NCI-H1417 treated with DMSO at 0.1 percent for 48 hours (cell line): ENCODE results near the gene UPK3A.

Experiments used
- DNase-seq: peaks from one replicate; lab custom pipeline; 2025; lab: John Stamatoyannopoulos, UW

Gene UPK3A

DNA sequence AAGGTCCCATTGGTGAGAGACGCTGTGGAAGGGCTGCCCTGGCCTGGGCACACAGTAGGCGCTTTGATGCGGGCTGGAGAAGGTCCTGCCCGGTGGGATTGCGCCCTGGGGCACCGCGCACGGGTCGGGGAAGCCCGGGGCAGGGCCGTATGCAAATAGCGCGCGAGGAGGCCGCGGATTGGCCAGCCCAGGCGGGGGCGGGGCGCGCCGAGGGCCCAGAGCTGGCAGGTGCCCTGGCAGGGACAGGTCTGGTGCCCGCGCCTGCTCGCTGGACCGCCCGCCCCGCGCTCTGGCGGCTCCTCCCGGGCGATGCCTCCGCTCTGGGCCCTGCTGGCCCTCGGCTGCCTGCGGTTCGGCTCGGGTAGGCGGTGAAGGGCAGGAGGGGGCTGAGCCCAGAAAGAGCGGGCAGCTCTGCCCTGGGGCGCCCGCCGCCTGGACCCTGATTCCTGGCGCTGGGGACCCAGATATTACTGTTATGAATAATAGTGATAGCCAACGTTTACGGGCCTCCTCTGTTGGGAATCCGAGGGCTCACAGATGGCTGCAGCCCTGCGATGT is at the start of gene UPK3A:
TSS of gene UPK3A (plus strand) at position 245 of the 558 bp plus-strand sequence. CDS start at position 310, 65 bp downstream.
- DNase-seq, result no peak

DNA sequence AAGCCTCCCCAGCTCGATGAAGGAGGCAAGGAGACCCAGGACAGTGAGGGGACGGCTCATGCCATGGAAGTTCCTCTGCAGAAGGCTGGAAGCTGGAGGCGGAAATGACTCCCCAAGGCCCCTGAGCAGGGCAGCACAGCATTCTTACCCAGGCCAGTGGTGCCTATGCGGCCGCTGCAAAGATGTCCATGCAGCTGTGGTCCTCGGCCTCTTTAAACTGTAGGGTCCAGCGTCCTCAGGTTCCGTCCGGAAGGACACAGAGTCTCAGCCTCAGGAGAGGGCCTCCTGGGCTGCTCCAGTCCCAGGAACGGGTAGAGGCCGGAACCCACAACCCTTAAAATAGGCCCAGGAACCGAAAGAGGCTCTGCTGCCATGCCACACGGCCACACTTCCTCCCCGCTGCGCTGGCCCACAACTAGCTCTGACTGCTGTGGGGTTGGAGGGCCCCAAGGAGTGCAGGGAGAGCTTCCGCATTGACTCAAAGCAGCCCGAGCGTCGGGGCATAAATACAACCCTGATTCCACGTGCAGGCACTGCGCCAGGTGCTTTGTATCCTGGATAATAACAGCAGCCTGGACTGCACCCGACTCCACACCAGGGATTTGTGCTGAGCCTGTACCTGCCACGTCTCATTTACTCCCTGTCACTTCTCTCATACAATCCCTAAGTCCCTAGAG is 49.5 kb upstream of the UPK3A start:
- no peak for DNase-seq

DNA sequence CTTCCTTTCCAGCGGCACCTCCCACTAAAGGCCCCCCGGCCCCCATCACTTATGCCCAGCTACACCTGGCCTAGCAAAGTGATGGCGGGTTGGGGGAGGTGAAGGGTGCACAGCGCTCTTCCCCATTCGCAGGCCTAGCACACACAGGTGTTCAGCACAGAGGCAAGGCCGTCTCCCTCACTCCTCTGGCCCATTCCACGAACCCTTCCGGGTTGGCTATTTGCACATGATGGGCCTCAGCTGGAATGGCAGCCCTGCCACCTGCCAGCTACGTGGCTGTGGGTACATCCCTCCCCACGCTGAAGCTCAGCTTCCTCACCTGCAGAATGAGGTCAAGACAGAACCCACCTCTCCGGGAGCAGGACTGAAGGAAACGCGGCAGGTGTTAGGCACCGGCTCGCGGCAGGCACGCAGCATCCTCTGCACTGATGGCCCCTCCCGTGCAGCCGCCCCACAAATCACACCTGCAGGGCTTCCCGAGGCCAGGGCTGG is 48.9 kb upstream of the UPK3A start:
- DNase-seq, result no peak

DNA sequence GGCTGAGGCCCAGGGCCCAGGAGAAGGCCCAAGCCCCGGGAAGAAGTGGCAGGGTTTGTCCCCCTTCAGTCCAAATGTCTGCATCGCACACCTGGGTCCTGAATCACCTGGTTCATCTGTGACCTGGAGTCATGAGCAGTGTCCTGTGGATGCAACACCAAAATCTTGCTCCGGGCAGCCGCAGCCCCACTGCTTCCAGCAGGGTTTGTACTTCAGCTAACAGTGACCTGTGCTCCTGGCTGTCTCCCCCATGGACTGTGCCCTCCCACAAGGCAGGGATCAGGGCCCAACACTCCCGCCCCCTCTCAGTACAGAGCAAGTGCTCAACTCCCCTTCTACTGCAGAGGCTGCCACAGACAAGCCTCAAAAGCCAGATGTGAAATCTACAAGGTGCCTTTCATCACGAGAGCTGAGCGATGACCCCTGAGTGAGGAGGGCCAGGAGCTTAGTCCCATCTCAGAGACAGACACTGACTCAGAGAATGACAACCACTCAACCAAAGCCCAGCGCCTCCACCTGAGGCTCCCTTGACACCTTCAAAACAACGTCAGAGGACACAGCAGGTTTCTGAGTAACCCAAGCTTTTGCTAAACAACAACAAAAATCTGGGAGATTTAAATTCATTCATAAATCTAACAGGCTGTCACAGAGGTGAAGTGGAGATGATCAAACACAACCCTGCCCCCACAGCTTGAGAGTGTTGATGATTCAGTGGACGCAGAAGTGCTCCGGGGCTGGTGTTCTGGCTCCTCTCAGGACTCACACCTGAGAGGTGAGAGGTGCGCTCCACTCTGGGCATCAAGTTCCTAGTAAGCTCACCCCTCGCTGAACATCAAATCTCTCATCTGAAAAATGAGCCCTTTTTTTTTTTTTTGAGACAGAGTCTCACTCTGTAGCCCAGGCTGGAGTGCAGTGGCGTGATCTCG is 47.4 kb upstream of the UPK3A start:
- no peak for DNase-seq

DNA sequence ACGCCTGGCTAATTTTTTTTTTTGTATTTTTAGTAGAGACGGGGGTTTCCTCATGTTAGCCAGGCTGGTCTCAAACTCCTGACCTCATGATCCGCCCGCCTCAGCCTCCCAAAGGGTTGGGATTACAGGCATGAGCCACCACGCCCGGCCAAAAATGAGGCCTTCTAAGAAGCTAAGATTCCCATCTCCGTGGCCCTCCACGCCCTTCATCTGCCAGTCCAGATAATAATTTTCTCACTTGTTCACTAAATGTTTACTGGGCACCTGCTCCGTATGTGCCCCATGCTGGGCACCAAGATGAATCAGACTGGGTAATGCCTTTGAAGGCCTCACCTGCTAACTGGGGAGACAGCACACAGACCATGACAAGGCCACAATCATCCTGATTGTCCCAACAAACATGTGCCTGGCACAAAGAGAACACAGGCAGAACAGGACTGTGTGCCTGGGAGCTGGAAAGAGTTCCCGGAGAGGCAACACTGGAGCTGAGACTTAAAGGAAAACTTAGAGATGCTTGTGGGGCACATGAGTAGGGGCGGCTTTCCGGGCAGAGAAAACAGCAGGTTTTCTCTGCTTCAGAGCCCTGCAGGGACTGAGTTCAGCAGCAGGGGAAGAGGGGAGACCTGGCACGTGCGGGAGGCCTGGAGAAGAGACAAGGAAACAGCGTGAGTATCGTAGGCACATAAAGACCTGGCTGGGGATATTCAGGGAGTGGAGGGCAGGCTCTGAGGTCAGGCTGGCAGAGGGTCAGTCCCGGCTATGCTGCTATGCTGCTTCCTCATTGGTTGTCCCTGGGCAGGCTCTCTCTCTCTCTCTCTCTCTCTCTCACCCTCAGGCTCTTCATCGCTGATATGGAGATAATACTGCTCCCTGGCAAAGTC is 46.4 kb upstream of the UPK3A start:
- no peak for DNase-seq

DNA sequence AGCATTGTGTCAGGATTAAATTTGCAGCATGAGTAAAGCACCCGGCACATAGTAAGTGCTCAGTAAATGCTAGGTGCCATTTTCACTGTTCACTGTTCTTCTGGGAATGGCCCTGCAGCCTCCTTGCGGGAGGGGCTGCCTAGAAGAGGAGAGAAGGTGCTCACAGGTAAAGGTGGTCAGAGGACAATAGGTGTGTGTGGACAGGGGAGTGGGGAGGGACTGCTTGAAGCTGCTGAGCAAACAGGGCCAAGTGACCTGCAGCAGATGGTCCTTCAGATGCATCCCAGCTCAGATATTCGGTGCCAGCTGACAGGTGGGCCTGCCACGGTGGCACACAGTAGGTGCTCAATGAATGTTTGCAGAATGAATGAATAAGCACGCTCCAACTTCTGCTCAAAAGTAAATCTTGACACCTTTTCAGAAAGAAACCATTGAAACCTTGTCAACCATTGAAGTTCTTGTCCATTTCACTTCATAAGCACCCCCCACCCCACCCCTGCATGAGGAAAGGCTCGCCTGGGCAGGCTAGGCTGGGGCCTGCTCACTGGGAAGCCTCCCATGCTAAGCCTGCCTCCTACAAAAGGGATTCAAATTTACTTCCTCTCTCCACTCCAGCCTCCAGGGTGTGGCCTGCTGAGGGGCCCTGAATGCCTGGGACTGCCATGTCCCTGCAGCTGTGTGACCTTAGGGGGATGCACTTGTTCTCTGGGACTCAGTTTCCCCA is 45.6 kb upstream of the UPK3A start:
- no peak for DNase-seq

DNA sequence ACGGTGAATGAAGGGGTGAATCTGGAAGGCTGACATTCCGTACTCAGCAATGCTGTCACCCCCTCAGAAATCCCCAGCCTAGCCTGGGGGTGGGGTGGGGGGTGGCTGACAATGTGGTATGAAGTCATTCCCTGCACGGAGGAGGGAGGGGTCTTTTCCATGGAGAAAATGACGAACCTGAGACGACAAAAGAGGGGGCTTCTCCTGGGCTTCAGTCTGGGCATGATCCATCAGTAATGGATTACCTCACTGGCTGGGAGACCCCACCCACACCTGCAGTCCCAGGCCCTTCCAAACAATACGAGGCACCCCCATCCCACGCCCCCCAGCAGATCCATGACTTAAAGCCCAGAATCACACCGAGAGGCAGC is 45.1 kb upstream of the UPK3A start:
- DNase-seq, result no peak

DNA sequence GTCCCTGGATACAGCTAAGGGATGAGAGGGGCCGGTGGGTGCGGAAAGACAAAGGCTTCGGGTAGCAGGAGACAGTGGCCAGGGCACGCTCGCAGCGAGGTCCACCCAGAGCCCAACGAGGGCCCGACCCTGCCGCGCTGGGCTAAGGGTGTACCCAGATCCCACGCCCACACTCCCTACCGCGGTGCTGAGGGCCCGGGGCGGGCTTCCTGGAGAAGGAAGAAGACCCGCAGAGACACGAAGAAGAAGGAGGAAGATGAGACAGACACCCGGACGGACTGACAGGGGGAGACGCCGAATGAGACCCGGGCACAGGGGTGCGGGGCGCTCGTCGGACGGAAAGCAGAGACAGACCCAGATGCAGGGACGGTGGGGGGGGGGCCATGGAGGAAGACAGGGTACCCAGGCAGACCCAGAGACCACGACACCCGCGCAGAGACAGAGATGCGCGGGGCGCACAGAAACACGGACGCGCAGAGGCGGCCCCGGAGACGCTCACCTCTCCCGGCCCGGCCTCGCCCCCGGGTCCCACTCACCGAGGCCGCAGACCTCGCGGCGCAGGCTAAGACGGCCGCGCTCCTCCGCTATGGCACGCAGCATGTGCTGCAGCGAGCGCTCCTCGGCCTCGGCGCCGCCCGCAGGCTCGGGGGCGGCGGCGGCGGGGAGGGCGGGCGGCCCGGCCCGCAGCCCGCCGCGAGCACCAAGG is 44.5 kb upstream of the UPK3A start:
- no peak for DNase-seq

DNA sequence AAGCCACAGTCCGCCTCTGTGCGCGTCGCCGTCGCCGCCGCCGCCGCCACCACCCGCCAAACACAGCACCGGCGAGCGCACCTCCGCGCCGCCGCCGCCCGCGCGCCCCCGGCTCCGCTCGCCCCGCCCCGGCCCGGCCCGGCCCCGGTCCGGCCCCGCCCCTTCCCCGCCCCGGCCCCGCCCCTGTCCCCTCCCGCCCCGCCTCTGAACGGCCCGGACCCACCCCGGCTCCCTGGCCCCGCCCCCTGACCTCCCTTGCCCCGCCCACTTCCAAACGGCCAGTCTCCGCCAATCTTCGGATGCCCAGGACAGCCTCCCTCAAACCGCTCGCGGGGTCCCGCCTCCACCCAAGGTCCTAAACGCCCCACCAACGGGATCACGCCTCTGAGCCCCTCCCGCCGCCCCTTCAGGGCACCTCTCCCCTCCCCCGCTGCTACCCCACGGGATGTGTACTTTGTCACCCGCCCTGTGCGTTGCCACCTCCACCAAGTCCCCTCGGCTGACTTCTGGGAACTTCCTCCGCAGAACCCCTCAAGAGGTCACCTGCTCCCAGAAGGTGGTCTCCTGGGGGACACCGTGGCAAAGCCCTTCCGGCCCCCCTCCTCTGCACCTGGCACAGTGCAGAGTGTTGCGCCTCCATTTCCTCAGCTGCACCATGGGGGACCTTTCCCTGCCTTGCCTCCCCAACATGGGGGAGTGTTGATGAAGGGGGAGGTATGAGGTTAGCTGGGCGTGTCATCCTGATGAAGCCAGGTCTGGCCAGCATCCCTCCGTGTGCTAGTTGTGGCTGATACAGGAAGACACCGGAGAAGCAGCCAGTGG is 43.7 kb upstream of the UPK3A start, which contains the start of gene KIAA0930:
TSS of gene KIAA0930 (minus strand) at position 85 of the 822 bp plus-strand sequence. CDS start 191 bp downstream, outside the sequence.
- no peak for DNase-seq

DNA sequence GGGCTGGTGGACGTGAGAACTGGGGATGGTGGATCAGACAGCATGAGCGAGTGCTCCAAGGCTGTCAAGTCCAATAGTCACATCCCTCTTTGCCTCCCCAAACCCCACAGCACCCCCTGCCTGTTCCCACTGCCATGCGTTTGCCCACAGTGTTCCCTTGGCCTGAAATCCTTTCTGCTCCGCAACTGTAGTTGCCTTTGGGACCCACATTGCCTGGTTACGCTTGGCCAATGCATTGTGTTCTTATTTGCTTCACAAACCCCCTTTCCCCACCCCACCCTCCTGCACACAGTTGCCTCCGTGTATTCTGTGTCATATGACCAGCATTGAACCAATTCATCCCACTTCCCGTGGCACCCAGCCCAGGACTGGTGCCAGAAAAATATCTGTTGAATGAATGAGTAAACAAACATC is 42.0 kb upstream of the UPK3A start:
- no peak for DNase-seq

DNA sequence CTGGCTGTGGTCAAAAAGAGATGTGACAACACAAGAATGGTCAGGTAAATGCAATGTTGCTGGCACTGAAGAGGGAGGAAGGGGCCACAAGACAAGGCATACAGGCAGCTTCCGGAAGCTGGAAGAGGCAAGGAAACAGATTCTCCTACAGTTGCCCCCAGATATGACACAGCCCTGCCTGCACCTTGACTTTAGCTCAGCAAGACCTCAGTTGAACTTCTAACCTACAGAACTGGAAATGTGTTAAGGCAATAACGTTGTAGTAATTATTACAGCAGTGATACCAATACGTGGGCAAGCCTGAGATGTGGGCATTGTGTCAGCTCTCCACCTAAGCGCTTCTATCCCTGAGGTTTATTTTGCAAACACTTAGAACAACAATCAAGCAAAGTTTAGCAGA is 39.8 kb upstream of the UPK3A start:
- no peak for DNase-seq

DNA sequence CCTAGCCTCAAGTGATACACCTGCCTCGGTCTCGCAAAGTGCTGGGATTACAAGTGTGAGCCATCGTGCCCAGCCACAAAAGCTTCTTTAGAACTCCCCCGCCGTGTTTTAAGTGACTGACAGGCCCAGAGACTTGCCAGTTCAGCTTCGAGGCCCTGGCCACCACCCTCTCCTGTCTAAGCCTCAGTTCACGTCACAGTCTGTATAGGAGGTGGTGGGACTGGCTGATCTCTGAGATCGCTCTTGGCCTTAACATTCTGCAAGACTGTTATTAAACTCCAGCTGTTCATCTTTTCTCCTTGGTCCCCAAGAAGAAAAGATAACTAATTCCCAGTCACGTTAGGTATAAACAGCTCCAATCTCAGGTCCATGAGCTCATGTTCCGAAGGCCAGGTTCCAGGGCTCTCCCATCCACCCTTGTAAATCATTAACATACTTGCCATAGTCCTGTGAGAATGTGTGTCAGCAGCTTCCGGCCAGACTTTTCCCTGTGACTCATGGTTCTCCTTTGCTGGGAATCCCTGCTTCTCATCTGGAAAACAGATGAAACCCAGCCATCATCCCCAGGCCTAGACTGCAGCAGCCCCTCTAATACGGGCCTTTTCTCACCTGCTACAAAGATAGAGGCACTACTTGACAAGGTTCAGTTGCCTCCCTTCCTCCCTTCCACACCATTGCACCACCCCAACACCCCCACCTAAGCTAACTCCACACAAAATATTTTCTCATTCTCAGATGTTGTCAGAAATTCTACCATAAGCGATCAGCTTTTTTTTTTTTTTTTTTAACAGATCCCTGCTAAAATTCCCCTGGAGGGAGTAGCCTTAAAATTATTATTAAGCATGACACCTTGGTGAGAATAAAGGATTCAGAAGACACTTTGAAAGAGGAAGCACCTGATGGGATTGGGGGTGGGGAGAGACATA is 38.4 kb upstream of the UPK3A start:
- no peak for DNase-seq

DNA sequence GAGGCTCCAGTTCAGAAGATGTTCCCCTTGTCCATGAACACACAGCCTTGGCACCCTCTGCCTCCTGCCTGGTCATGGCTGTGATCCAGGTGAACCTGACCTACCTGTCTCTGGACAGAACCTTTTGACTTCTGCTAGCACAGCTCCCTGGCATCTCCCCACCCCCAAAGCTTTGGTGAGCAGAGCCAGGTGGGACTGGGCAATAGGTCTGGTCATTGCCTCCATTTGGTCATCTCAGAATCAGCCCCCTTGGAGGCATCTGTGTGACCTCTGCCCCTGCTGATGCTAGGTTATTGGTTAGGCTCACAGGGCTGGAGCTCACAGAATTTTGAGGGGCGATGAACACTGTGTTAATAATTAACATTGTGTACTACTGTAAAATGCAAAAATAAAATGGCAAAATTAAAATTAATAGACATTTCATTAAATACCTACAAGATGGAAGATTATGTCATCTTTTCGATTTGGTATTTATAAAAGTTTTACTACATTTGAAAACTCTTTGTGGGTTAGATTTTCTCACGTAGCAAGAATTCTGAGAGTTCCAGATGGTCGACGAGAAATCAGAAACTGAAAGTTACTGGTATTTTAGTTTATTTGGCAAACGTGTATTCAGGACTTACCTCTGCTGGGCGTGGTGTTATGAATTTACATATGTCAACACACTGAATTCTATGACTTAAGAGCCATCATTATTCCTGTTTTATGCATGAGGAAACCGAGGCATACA is 35.8 kb upstream of the UPK3A start:
- no peak for DNase-seq

DNA sequence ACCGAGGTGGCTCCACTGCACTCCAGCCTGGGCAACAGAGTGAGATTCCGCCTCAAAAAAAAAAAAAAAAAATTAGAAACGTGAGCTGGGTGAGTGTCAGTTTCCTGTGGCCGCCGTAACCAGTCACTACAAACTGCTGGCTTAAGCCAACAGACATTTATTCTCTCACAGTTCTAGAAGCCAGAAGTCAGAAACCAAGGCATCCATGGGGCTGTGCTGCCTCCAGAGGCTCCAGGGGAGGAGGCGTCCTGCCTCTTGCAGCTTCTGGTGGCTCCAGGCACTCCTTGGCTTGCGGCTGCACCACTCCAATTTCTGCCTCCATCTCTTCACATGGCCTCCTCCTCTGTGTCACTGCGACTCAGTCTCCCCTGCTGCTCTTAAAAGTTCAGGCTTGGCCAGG is 32.9 kb upstream of the UPK3A start:
- no peak for DNase-seq

DNA sequence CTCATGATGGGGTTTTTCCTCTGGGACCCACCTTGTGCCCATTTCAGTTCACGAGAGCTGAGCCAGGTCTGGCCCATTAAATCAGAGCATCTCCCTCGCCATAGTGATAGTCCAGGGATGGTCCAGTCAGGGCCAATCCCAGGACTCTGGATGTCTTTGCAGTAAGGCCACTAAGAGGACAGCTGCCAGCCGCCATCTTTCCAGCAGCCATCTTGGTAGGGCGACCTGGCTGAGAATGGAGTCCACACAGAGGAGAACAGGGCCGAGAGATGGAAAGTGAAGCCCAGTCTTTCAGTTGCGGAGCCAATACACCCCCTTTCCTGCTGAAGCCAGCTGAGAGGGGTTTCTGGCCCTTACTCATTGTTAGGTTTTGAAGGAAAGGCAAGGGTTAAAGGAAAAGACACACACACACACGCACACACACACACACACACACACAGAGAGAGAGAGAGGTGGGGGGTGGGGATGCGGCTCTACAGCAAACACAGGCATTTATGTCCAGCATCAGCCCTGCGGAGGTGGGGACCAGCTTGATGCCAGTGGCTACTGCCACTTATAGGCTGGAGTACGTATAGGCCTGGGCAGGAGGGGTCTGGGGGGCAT is 31.6 kb upstream of the UPK3A start:
- no peak for DNase-seq

DNA sequence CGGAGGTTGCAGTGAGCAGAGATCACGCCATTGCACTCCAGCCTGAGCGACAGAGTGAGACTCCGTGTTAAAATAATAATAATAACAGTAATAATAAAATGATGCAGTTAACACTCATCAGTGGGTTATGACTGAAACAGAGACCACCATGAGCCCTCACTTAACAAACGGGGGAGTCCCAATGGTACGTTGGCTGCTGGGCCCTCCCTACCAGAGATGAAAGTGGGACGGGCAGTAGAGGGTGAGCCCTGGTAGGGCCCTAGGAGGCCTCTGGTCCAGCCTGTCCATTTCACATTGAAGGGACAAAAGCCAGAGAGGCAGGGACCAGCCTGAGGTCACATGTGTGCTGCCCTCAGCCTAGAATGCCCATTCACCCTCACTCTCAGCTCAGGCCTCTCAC is 30.4 kb upstream of the UPK3A start:
- DNase-seq, result no peak

DNA sequence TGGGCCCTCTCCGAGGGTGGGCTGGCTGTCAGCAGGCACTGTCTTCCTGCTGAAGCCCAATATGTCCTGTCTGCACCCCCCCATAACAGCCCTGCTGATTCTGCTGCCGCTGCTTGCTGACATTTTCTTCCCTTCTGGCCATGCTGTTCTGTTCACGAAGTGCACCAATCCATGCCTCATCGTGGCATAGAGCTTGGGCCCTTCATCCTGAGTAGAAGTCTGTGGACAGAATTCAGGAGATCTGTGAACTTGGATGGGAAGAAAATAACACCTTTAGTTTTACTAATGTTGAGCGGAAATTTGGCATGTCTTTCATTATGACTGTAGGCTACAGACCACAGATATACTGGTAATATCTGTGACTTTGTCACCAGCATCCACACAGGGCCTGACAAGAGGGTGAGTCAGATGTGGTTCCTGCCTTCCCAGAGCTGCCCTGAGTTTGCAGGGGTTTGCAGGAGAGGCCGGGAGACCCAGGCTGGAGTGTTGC is 29.9 kb upstream of the UPK3A start:
- no peak for DNase-seq
